Measurements from ENCODE around the gene CHST13. TPM values are rescaled to one million over a fixed set of nuclear protein-coding genes. Genes with fewer than 3 reads are reported as not detected.

Gene CHST13
- total RNA-seq, 1 experiment from 2014 or later, result 0.52 TPM

GRCh38 chr3:126556637-126557414 is 32.9 kb downstream of the CHST13 start:
- TF ChIP-seq CTCF (conservative IDR thresholded peaks at IDR 0.05) (no peak), EZH2 (IDR thresholded peaks at IDR 0.05; ENCODE audit: low read depth) (no peak)
- H3K36me3 ChIP-seq (ENCODE audit: low read depth), result no peaks in the 10 kb centered on the region
- BruUV-seq (replicated peaks), result no TSS peak
- H3K27ac ChIP-seq, result no peak overlapping the region
- intact Hi-C loops (cut with micrococcal nuclease; ENCODE audit: unreplicated experiment), result no loop called here
- no peaks in the 10 kb centered on the region for H3K9me2 ChIP-seq (ENCODE audit: insufficient read depth)
- H2AFZ ChIP-seq, result no peak overlapping the region
- POLR2A ChIA-PET (ENCODE audit: unreplicated experiment), result no interaction called here
- no peaks in the 10 kb centered on the region for H4K20me1 ChIP-seq (ENCODE audit: insufficient read depth)
- peaks cover 18% of the 10 kb centered on the region for H3K27me3 ChIP-seq (ENCODE audit: insufficient read depth, low read depth)
- no peaks in the 10 kb centered on the region for H3K79me2 ChIP-seq (ENCODE audit: low read depth)
- DNase-seq, result no peak
- H3K4me1 ChIP-seq (replicated peaks; ENCODE audit: insufficient read depth), result no peaks in the 10 kb centered on the region
- no peak overlapping the region for H3K4me3 ChIP-seq
- H3F3A ChIP-seq (ENCODE audit: insufficient read depth, low read depth), result no peaks in the 10 kb centered on the region
- H3K9me3 ChIP-seq (ENCODE audit: insufficient read depth, low read depth), result no peaks in the 10 kb centered on the region
- CTCF ChIA-PET, result no interaction called here
- H3K4me2 ChIP-seq, result no peak overlapping the region

- intact Hi-C loops (cut with micrococcal nuclease; ENCODE audit: unreplicated experiment), result no loop called here
- no peaks in the 10 kb centered on the region for H3K9me2 ChIP-seq (ENCODE audit: insufficient read depth)
- H3K4me3 ChIP-seq, result no peak overlapping the region
- H3K27ac ChIP-seq, result no peak overlapping the region
- H2AFZ ChIP-seq, result no peak overlapping the region
- DNase-seq, result no peak
- H3F3A ChIP-seq (ENCODE audit: insufficient read depth, low read depth), result no peaks in the 10 kb centered on the region
- TF ChIP-seq CTCF (conservative IDR thresholded peaks at IDR 0.05) (no peak), EZH2 (IDR thresholded peaks at IDR 0.05; ENCODE audit: low read depth) (no peak)
- H3K4me2 ChIP-seq, result no peak overlapping the region
- H3K9me3 ChIP-seq (ENCODE audit: insufficient read depth, low read depth), result no peaks in the 10 kb centered on the region
- H3K27me3 ChIP-seq (ENCODE audit: insufficient read depth, low read depth), result peaks cover 13% of the 10 kb centered on the region; the same call in 1 of the 2 replicates
- no peaks in the 10 kb centered on the region for H3K4me1 ChIP-seq (replicated peaks; ENCODE audit: insufficient read depth)
- no peaks in the 10 kb centered on the region for H4K20me1 ChIP-seq (ENCODE audit: insufficient read depth)
- H3K79me2 ChIP-seq (ENCODE audit: low read depth), result no peaks in the 10 kb centered on the region
- ChIA-PET POLR2A (ENCODE audit: unreplicated experiment) (no interaction called here), CTCF (no interaction called here)
- BruUV-seq (replicated peaks), result no TSS peak
- no peaks in the 10 kb centered on the region for H3K36me3 ChIP-seq (ENCODE audit: low read depth)
Measured at GRCh38 chr3:126557415-126557745, 33.4 kb downstream of the CHST13 start.

- CTCF ChIA-PET, result interaction anchor here (0.6 kb wide), 1 partner anchor 349 kb away, joined by 3 read pairs; no protein-coding TSS in a partner anchor
- intact Hi-C loops (cut with micrococcal nuclease; ENCODE audit: unreplicated experiment), result no loop called here
- Histone ChIP-seq H3K4me1 (replicated peaks; ENCODE audit: insufficient read depth) (no peaks in the 10 kb centered on the region), H3K9me3 (ENCODE audit: insufficient read depth, low read depth) (no peaks in the 10 kb centered on the region), H3K4me2 (no peak overlapping the region), H3K27me3 (ENCODE audit: insufficient read depth, low read depth) (peaks cover 13% of the 10 kb centered on the region; the same call in 1 of the 2 replicates), H2AFZ (no peak overlapping the region), H3K4me3 (no peak overlapping the region), H4K20me1 (ENCODE audit: insufficient read depth) (no peaks in the 10 kb centered on the region), H3K79me2 (ENCODE audit: low read depth) (no peaks in the 10 kb centered on the region), H3K9me2 (ENCODE audit: insufficient read depth) (no peaks in the 10 kb centered on the region), H3K27ac (no peak overlapping the region), H3K36me3 (ENCODE audit: low read depth) (no peaks in the 10 kb centered on the region), H3F3A (ENCODE audit: insufficient read depth, low read depth) (no peaks in the 10 kb centered on the region)
- TF ChIP-seq CTCF (conservative IDR thresholded peaks at IDR 0.05) (no peak), EZH2 (IDR thresholded peaks at IDR 0.05; ENCODE audit: low read depth) (no peak)
- DNase-seq, result no peak
- POLR2A ChIA-PET (ENCODE audit: unreplicated experiment), result no interaction called here
- no TSS peak for BruUV-seq (replicated peaks)
Measured at GRCh38 chr3:126557761-126558160, 33.8 kb downstream of the CHST13 start.

All from PC-9 (cell line).